H9 (cell line): Measurements from ENCODE around the gene SCO2. TPM values are rescaled to one million over a fixed set of nuclear protein-coding genes. Genes with fewer than 3 reads are reported as not detected.

Experiments used
- DNase-seq: peaks from one replicate; pipeline ENCODE4 v3.0.0-alpha.2; 2017
- H2AFZ ChIP-seq: one replicate; pipeline ENCODE4 v1.6.1; 2013; ENCODE audit warnings: mild to moderate bottlenecking, low read length, control low read depth, moderate library complexity
- H2AK5ac ChIP-seq: 2 replicates; pipeline ENCODE4 v1.6.1; 2013; ENCODE audit warnings: low read length, control low read depth, mixed read lengths; ENCODE audit not compliant: insufficient read length
- H2BK120ac ChIP-seq: one replicate; pipeline ENCODE4 v1.6.1; 2013; ENCODE audit warnings: low read depth, mild to moderate bottlenecking, low read length, control low read depth, inconsistent platforms; ENCODE audit not compliant: poor library complexity, severe bottlenecking
- H2BK12ac ChIP-seq: 2 replicates; pipeline ENCODE4 v1.6.1; 2013; ENCODE audit warnings: low read length, control low read depth, mixed read lengths, low read depth; ENCODE audit not compliant: insufficient read length
- H2BK15ac ChIP-seq: 2 replicates; pipeline ENCODE4 v1.6.1; 2013; ENCODE audit warnings: low read depth, low read length, control low read depth
- H2BK20ac ChIP-seq: one replicate; pipeline ENCODE4 v1.6.1; 2013; ENCODE audit warnings: low read depth, mild to moderate bottlenecking, low read length, control low read depth, inconsistent platforms; ENCODE audit not compliant: poor library complexity, severe bottlenecking
- H2BK5ac ChIP-seq: 2 replicates; pipeline ENCODE4 v1.6.1; 2013; ENCODE audit warnings: low read length, control low read depth, mixed read lengths; ENCODE audit not compliant: insufficient read length
- H3K14ac ChIP-seq: 2 replicates; pipeline ENCODE4 v1.6.1; 2013; ENCODE audit warnings: low read length, control low read depth; ENCODE audit not compliant: insufficient read depth
- H3K18ac ChIP-seq: 2 replicates; pipeline ENCODE4 v1.6.1; 2013; ENCODE audit warnings: low read depth, mild to moderate bottlenecking, mixed read lengths, low read length, control low read depth; ENCODE audit not compliant: insufficient read length
- H3K23ac ChIP-seq: 2 replicates; pipeline ENCODE4 v1.6.1; 2013; ENCODE audit warnings: low read length, control low read depth, mixed read lengths, low read depth; ENCODE audit not compliant: insufficient read length
- H3K23me2 ChIP-seq: 2 replicates; pipeline ENCODE4 v1.6.1; 2013; ENCODE audit warnings: low read depth, mild to moderate bottlenecking, mixed read lengths, low read length, control low read depth; ENCODE audit not compliant: insufficient read length, poor library complexity, severe bottlenecking
- H3K27ac ChIP-seq: 2 replicates; pipeline ENCODE4 v1.5.1; 2013; ENCODE audit warnings: low read length, control low read depth, mixed read lengths, low read depth; ENCODE audit not compliant: insufficient read length
- H3K27me3 ChIP-seq: 2 replicates; pipeline ENCODE4 v1.6.1; 2013; ENCODE audit warnings: low read length, control low read depth, inconsistent platforms; ENCODE audit not compliant: insufficient read depth
- H3K4ac ChIP-seq: 2 replicates; pipeline ENCODE4 v1.6.1; 2013; ENCODE audit warnings: low read depth, mild to moderate bottlenecking, control low read depth, inconsistent platforms, low read length, moderate library complexity
- H3K4me1 ChIP-seq: 2 replicates; pipeline ENCODE4 v1.6.1; 2013; ENCODE audit warnings: low read length, control low read depth, inconsistent platforms; ENCODE audit not compliant: insufficient read depth
- H3K4me2 ChIP-seq: 2 replicates; pipeline ENCODE4 v1.6.1; 2013; ENCODE audit warnings: low read length, control low read depth, mixed read lengths; ENCODE audit not compliant: insufficient read length, insufficient read depth
- H3K56ac ChIP-seq: 2 replicates; pipeline ENCODE4 v1.6.1; 2013; ENCODE audit warnings: low read depth, mild to moderate bottlenecking, mixed read lengths, low read length, control low read depth; ENCODE audit not compliant: insufficient read length
- H3K79me1 ChIP-seq: 2 replicates; pipeline ENCODE4 v1.6.1; 2013; ENCODE audit warnings: low read depth, mild to moderate bottlenecking, moderate library complexity, low read length, control low read depth, inconsistent platforms; ENCODE audit not compliant: insufficient read depth, poor library complexity, severe bottlenecking
- H3K79me2 ChIP-seq: 2 replicates; pipeline ENCODE4 v1.6.1; 2013; ENCODE audit warnings: low read length, control low read depth, inconsistent platforms; ENCODE audit not compliant: insufficient read depth
- H3K9ac ChIP-seq: 2 replicates; pipeline ENCODE4 v1.6.1; 2013; ENCODE audit warnings: low read length, control low read depth, mixed read lengths; ENCODE audit not compliant: insufficient read length; ENCODE audit errors: extremely low read depth
- H3K9me3 ChIP-seq: one replicate; pipeline ENCODE4 v1.6.1; 2013; ENCODE audit warnings: low read depth, low read length, inconsistent platforms; ENCODE audit not compliant: control insufficient read depth
- H3T11ph ChIP-seq: one replicate; pipeline ENCODE4 v1.6.1; 2013; ENCODE audit warnings: mild to moderate bottlenecking, low read length, control low read depth, inconsistent platforms
- H4K20me1 ChIP-seq: one replicate; pipeline ENCODE4 v1.6.1; 2013; ENCODE audit not compliant: control insufficient read depth, insufficient read length, insufficient read depth
- H4K5ac ChIP-seq: 2 replicates; pipeline ENCODE4 v1.6.1; 2013; ENCODE audit warnings: low read depth, mild to moderate bottlenecking, mixed read lengths, low read length, control low read depth; ENCODE audit not compliant: insufficient read length
- H4K8ac ChIP-seq: replicated peaks from 2 replicates; pipeline ENCODE4 v1.6.1; 2013; ENCODE audit warnings: low read length, control low read depth, mixed read lengths, low read depth; ENCODE audit not compliant: insufficient read length
- H4K91ac ChIP-seq: 2 replicates; pipeline ENCODE4 v1.6.1; 2013; ENCODE audit warnings: low read depth, mild to moderate bottlenecking, moderate library complexity, mixed read lengths, low read length, control low read depth; ENCODE audit not compliant: insufficient read length
- H3K27ac Mint-ChIP-seq, 3 experiments: 2 replicates in 2 of 3; 3 replicates in 1 of 3; pipeline ENCODE4 v1.8.0; 2020 to 2021; ENCODE audit warnings: mixed read lengths in 3 of 3, mild to moderate bottlenecking in 1 of 3, moderate library complexity in 1 of 3
- H3K27me3 Mint-ChIP-seq: 2 replicates; pipeline ENCODE4 v1.8.0; 2021; ENCODE audit warnings: low read depth, mild to moderate bottlenecking, moderate library complexity, mixed read lengths
- H3K36me3 Mint-ChIP-seq, 3 experiments: 2 replicates in 2 of 3; 3 replicates in 1 of 3; pipeline ENCODE4 v1.8.0; 2020 to 2021; ENCODE audit warnings: low read depth in 3 of 3, mixed read lengths in 3 of 3; ENCODE audit not compliant: insufficient read depth in 1 of 3
- H3K4me1 Mint-ChIP-seq, 2 experiments: 2 replicates each; pipeline ENCODE4 v1.8.0; 2020; ENCODE audit warnings: mixed read lengths in 2 of 2
- H3K4me3 Mint-ChIP-seq, 2 experiments: 2 replicates in 1 of 2; 3 replicates in 1 of 2; pipeline ENCODE4 v1.8.0; 2020 to 2021; ENCODE audit warnings: mild to moderate bottlenecking in 2 of 2, mixed read lengths in 2 of 2, moderate library complexity in 1 of 2
- H3K9me3 Mint-ChIP-seq, 2 experiments: 2 replicates in 1 of 2; 3 replicates in 1 of 2; pipeline ENCODE4 v1.8.0; 2020; ENCODE audit warnings: mild to moderate bottlenecking in 2 of 2, mixed read lengths in 2 of 2, moderate library complexity in 1 of 2
- WGBS: extraction: QIAGEN DNeasy Blood & Tissue Kit; methylation state at CpG from one replicate; pipeline ENCODE4 v1.1.7; 2013; ENCODE audit warnings: missing lambda C conversion rate, low lambda C conversion rate, mixed read lengths; ENCODE audit not compliant: insufficient read length; ENCODE audit errors: extremely low coverage; 5-methylcytosine and 5-hydroxymethylcytosine counted together
- total RNA-seq: library from RNA; stranded (reverse); gene quantifications from 2 replicates; pipeline ENCODE4 v1.2.1, GENCODE V29; 2021
- TF ChIP-seq, protein P1 (sequence below): fragments of 200-600 bp; sonication (generic); conservative IDR thresholded peaks from 3 replicates; pipeline ENCODE4 v1.8.0; 2021; ENCODE audit warnings: antibody characterized with exemption, mild to moderate bottlenecking

The SCO2 gene
- total RNA-seq, 1 experiment from 2014 or later = 3.3 TPM

- no peak overlapping the region for H3K23ac ChIP-seq
- no peak overlapping the region for H4K91ac ChIP-seq
- no peak overlapping the region for H2BK15ac ChIP-seq
- H3K27ac Mint-ChIP-seq = peak overlapping the region in 2 of 3 experiments; percentile 49 to 80; a peak in 2 of 7 replicates
- no peak overlapping the region for H4K5ac ChIP-seq
- no CpG with 5 or more reads among the region's 25 CpGs for WGBS
- H3K18ac ChIP-seq = no peak overlapping the region
- peaks cover 3% of the 10 kb centered on the region for H3K23me2 ChIP-seq
- H3K9me3 ChIP-seq = no peaks in the 10 kb centered on the region
- peaks cover 3% of the 10 kb centered on the region; the same call in 1 of the 2 replicates for H3K4me1 ChIP-seq
- peaks cover 25% of the 10 kb centered on the region for H3K27me3 Mint-ChIP-seq
- no peaks in the 10 kb centered on the region for H3K79me1 ChIP-seq
- H3K36me3 Mint-ChIP-seq = peaks cover 7 to 40% (median 30%) of the 10 kb centered on the region in 3 experiments; a peak in 6 of 7 replicates
- no peak overlapping the region for H2BK120ac ChIP-seq
- peak overlapping the region; percentile 70 for H3K4me2 ChIP-seq
- no peak overlapping the region for H3K27ac ChIP-seq
- H3K4me3 Mint-ChIP-seq = peak overlapping the region; percentile 82 to 88
- H3K79me2 ChIP-seq = no peaks in the 10 kb centered on the region
- no peak overlapping the region for H2BK20ac ChIP-seq
- no peak for DNase-seq
- no peak overlapping the region for H3K14ac ChIP-seq
- H3K27me3 ChIP-seq = peaks cover 11% of the 10 kb centered on the region; the same call in 1 of the 2 replicates
- no peak overlapping the region for H3K56ac ChIP-seq
- no peak overlapping the region for H2AK5ac ChIP-seq
- no peak overlapping the region for H4K8ac ChIP-seq
- H2BK12ac ChIP-seq = no peak overlapping the region
- H3K9ac ChIP-seq = no peak overlapping the region
- peaks cover 11 to 15% of the 10 kb centered on the region in 2 experiments for H3K4me1 Mint-ChIP-seq
- H3K4ac ChIP-seq = no peak overlapping the region
- H4K20me1 ChIP-seq = no peaks in the 10 kb centered on the region
- TF ChIP-seq, protein P1, sequence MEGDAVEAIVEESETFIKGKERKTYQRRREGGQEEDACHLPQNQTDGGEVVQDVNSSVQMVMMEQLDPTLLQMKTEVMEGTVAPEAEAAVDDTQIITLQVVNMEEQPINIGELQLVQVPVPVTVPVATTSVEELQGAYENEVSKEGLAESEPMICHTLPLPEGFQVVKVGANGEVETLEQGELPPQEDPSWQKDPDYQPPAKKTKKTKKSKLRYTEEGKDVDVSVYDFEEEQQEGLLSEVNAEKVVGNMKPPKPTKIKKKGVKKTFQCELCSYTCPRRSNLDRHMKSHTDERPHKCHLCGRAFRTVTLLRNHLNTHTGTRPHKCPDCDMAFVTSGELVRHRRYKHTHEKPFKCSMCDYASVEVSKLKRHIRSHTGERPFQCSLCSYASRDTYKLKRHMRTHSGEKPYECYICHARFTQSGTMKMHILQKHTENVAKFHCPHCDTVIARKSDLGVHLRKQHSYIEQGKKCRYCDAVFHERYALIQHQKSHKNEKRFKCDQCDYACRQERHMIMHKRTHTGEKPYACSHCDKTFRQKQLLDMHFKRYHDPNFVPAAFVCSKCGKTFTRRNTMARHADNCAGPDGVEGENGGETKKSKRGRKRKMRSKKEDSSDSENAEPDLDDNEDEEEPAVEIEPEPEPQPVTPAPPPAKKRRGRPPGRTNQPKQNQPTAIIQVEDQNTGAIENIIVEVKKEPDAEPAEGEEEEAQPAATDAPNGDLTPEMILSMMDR = no peak
- H2BK5ac ChIP-seq = no peak overlapping the region
- H3T11ph ChIP-seq = no peak overlapping the region
- H2AFZ ChIP-seq = no peak overlapping the region
- no peaks in the 10 kb centered on the region; a peak in 1 of 5 replicates for H3K9me3 Mint-ChIP-seq
Measured at GRCh38 chr22:50523806-50524675, 1.4 kb downstream of the SCO2 start.
